NCI-H446 treated with DMSO at 0.1 percent for 48 hours (cell line): ENCODE results near the gene NFATC3.

Source experiments
- DNase-seq: peaks from one replicate; lab custom pipeline; 2025; lab: John Stamatoyannopoulos, UW

The NFATC3 gene

GRCh38 chr16:68186877-68187276, 101.7 kb downstream of the NFATC3 start:
- DNase-seq, result no peak

- DNase-seq, result no peak
Observed at GRCh38 chr16:68187505-68187904, 102.3 kb downstream of the NFATC3 start.

- DNase-seq, result no peak
Observed at GRCh38 chr16:68188170-68188569, 103.0 kb downstream of the NFATC3 start.

- no peak for DNase-seq
Observed at GRCh38 chr16:68190081-68190480, 104.9 kb downstream of the NFATC3 start.

- DNase-seq, result no peak
Observed at GRCh38 chr16:68190736-68191510, 105.8 kb downstream of the NFATC3 start.

DNA sequence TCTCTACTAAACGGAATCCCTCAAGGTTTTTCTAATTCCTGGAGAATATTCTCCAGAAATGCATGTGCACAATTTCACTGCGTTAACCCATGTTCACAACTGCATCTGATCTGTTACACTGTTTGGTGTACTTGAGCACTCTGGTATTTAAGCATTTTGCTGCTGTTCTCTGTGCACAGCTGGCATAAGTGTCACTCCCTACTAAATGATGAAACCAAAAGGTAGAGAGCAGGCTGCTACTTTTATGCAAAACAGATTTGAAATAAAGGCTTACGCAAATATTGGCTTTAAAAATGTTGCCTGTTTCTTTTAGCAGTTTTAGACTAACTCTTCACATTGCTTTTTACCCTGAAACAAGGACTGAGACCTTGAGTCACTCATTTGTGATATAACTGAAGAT, 109.1 kb downstream of the NFATC3 start:
- no peak for DNase-seq

GRCh38 chr16:68197250-68197649, 112.1 kb downstream of the NFATC3 start:
- no peak for DNase-seq

DNA sequence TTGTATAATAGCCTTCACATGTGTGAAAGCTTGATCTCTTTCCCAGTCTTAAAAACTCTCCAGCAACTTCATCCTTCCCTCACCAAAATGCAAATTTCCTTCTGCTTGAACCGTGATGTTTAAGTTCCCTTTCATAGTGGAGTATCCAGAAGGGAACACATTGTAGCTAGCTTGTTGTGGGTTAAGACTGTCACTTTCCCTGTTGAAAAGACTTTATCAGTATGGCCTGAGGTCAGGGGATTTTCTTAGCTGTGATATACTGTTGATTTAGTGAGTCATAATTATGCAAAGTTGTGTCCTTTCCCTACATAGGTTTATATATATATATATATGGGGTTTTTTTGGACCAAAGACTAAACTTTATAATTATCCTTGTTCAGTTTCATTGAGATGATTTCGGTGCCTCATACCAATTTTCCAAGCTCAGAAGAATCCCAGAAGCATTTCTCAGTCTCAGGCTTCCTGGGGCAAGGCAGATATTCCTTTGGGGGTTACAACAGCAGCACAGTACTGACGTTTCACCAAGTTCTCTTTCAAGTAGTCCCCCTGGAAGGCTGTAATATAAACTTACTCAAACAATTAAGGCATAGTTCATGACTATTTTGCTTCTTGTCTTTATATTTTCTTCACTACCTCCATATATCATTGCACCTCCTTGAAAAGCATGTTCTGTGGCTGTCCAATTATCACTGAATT, 115.1 kb downstream of the NFATC3 start:
- DNase-seq, result no peak

DNA sequence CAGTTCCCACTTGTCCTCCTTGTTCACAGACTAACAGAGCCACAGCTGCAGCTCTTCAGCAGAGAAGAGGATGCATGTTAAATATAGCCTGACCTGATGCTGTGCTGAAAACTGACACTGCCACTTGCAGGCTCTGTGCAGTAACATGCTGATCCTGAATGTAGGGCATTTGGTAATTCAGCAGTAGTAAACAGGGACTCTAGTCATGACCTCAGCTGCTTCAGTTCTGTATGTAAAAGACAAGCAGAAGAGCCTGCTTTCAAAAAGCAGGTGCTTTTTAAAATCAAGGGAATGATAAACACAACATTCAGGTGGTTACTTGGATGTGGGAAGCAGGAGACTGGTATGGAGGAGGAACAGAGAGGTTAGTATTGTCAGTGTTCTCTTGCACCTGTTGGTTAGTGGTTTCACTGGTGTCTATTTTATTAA, 116.9 kb downstream of the NFATC3 start:
- DNase-seq, result no peak

DNA sequence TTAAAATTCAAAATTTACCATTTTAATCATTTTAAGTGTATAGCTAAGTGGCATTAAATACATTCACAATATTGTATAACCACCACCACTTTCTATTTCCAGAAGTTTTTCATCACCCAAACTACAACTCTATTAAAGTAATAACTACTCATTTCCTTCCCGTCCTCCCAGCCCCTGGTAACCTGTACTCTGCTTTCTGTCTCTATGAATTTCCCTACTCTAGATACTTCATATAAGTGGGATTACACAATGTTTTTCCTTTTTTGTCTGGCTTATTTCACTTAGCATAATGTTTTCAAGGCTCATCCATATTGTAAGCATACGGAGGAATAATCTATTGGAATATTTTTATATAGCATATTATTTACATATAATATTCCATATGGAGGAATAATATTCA, 121.1 kb downstream of the NFATC3 start:
- no peak for DNase-seq

- DNase-seq, result no peak
Observed at GRCh38 chr16:68214726-68215125, 129.6 kb downstream of the NFATC3 start.

- no peak for DNase-seq
Observed at GRCh38 chr16:68215302-68215701, 130.1 kb downstream of the NFATC3 start.

DNA sequence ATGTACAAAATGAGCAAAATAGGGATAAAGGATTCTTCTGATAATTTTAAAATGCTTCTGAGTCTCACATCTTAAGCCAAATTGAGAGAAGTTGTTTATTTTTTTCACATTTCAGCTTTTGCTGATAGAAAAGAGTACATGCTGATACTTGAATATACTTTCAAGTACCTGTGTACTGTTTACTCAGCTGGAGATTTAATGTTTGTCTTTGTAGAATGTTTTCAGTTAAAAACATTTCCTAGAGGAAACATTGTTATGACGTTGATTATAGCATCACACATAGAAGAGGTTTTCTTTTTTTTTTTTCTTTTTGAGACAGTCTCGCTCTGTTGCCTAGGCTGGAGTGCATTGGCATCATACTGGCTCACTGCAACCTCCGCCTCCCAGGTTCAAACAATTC, 131.1 kb downstream of the NFATC3 start:
- DNase-seq, result no peak

- no peak for DNase-seq
Observed at GRCh38 chr16:68217506-68217905, 132.3 kb downstream of the NFATC3 start.

GRCh38 chr16:68219725-68220351, 134.7 kb downstream of the NFATC3 start:
- DNase-seq, result no peak

DNA sequence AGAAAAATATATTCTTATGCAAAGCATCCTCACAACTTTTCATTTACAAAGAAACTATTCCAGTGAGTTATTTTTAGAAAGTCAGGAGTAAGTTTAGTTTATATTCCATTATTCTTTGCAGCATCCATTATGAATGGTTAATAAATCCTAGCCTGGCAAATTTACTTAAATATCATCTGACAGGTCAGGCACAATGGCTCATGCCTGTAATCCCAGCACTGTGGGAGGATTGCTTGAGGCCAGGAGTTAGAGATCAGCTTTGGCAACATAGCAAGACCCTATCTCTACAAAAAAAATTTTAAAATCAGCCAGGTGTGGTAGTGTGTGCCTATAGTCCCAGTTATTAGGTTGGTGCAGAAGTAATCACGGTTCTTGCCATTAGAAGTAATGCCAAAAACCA, 137.9 kb downstream of the NFATC3 start:
- DNase-seq, result no peak

GRCh38 chr16:68226116-68226515, 140.9 kb downstream of the NFATC3 start:
- no peak for DNase-seq

DNA sequence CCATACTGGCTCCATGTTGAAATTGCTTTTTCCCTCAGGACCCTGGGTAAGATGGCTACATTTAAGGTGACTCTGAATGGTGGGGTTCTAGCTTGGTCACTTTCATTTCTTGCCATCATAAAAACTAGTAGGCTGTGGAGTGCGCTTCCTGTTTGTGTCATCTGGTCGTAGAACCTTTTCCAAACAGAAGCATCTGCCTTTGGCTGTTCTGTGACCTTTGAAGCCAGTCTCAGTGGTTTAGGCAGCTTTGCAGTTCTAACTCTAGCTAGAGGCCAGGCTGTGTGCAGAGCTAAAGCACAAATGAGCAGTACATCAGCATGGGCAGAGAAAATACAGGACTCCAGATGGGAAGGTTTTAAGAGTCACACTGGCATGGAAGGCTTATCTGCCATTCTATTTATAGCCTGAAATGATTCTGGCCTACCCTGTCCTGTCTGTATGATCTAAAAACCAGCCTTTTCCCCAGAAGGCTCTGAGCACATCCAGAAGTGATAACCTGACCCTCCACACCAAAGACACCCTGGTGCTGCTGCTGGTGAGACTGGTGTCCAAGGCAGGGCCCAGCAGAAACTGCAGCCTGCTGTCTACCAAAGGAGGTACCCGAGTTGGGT, 142.1 kb downstream of the NFATC3 start:
- no peak for DNase-seq

GRCh38 chr16:68227850-68228553, 142.8 kb downstream of the NFATC3 start:
- DNase-seq, result no peak

GRCh38 chr16:68228652-68229051, 143.5 kb downstream of the NFATC3 start:
- no peak for DNase-seq

DNA sequence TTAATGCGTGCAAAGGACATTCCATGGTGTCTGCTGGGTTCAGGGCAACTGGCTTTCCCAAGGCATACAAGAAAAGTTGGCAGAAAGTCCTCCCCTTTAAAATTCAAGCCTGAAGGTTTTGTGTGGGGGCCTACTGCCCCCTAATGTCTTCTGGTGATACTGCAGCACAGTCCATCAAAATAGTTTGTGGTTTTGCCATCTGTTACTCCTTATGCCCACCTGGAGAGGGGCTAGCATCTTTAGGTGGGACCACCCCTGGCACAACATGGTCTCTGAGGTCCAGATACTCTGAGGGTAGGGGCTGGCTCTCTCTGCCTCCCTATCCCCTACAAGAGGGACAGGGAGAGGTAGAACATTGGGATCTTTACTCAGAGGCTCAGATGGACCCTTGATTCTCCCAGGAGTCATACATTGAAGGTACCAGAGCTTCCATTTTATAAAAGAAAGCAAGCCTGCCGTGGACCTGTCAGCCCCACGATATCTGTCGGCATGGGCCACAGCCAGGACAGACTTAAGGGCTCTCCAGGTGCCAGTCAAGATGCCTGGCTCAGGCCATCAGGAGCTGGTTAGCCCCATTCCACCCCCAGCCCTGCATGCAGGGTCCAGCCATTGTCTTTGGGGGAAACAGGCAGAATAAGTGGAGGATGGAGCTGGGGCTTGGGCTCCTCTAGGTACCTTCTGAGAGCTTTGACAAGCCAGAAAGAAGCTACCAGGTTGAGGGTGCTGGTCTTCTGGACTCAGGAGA, 144.4 kb downstream of the NFATC3 start:
- DNase-seq, result peak; percentile 27
